Stimulated activated CD8-positive, alpha-beta memory T cell treated with anti-CD3 and anti-CD28 coated beads, Interleukin-15, amount 100 ng/mL, for 4 hours (primary cell): ENCODE data around the gene ZFP69B.
A peak's percentile ranks its signal among the peaks of the same experiment; 100 is the strongest.
"Not testable (repeated sequence)": the region's sequence is repeated elsewhere in the genome, so short reads cannot be mapped to it uniquely, and the experiment has no call there.

Experiments used
- DNase-seq, 2 donors: peaks; one replicate each; pipeline ENCODE4 v3.0.0-alpha.2; 2020; ENCODE audit warnings: low read depth in 2 of 2

ZFP69B gene

DNA sequence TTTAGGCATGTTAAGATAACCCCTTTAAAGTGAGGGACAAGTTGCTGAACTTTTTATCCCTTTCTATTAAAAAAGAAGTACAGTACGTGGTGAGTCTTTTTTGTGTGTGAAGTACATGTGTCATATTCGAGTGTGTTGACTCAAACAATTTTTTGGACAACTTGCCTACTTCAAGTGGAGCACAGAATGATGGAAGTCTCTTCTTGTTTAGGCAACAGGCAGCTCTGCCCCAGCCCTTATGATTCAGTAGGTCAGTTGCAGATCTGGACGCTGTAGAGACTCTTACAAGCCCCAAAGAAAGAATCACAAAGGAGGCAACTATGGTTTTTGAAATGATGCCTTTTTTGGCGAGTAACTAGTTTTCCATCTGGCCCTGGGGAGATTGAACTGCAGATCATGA is 14.4 kb upstream of the ZFP69B start:
- no peak for DNase-seq

DNA sequence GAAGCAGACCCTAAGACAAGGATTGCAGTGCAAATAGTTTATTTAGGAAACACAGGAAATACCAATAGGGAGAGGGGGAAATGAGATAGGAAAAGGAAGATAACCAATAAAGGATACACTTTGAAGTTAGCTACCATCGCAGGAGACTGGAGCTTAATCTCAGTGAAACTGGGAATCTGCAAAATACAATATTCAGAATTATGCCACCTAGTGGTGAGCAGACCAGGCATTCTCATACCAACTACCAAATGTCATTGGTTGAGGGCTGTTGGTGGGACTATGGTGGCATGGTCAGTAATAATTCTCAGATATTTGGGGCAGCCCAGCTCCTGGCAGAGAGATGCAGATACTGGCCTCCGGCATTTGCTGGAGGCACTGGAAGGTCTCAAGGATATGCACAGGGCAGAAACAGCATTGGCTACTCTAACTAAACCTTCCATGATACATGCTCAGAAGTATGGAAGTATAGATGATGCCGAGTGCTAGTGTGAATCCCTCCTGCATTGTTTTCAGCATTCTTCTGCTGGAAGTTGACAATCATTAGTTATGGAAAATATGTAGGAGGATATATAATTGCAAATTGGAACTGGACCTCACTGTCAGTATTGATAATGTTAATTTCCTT is 11.8 kb upstream of the ZFP69B start:
- no peak for DNase-seq

DNA sequence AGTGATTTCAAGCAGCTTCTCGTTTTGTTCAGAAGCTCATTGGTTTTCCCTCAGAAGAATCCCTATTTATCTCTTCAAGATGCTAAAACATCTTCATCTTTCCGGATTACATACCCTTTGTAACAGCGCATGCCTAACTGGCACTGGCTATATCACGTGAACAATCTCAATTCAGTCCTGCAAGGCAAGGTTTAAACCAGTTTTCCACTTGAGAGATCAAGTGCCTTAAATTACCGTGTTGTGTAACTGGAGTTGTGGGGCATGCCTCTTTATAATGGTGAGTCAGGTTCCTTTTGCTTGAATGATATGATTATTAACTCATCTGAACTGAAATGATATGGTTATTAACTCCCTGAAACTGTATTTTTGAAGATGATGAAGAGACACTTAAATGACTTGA is 11.0 kb upstream of the ZFP69B start:
- DNase-seq = no peak

DNA sequence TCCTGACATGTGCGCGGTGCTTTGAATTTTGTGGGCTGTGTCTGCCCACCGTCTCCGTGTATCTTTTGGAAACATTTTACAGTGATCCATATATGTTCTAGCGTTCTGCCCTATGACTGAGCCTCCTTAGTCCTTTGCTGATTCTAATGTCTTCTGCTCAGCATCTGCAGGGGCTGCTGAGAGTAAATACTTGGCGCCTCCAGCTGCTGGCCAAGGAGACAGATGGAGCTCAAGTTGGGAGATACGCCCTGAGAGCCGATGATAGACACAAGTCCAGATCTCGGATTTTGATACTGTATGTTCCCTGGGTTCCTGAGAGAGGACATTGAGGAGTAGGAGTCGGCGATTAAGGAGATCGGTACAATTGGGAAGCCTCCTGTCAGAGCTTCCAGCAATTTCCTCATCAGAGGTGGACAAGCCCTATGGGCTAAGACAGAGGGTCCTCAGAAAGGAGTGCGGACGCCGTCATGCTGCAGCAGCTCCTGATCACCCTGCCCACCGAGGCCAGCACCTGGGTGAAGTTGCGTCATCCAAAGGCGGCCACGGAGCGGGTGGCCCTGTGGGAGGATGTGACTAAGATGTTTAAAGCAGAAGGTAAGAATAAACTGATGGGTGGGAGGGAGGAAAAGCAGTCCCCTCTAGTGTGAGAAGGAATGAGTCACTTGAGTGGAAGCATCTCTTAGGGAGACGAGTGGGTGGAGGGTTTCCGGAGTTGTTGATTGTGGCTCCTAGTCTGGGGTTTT is 390 bp downstream of the ZFP69B start:
- peak; percentile 74 to 87 for DNase-seq

DNA sequence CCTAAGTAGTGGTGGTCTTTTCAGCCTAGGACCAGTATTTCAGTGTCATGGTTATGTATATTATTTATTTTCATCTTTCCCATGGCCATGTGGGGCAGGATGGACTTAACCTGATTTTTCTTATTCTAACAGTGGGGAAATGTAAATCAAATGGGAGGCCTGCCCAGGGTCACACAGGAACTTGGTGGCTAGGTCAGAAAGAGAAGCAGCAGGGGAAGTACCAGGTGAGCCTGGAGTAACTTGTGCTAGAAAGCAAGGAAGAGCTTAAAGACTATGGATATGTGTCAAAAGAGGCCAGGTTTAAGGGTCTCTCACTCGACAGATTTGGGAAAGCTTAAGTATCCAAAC is 936 bp downstream of the ZFP69B start:
- DNase-seq = no peak

DNA sequence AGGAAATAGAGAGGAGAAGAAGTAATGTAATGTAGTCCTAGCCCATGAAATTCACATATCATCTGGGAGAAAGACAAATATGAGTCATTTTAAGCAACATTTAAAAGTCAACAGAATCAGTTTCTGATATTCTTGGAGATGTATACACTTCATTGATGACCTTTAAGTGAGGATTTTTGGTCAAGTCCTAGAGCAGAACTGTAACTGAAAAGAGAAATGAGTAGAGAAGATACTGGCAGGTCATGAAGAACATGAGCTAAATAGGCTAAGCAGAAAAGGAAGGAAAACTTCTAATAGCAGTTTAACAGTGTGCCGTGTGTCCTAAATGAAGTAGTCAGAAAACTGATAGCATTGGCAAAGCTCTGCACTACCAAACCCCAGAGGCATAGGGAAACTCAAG is 4.6 kb downstream of the ZFP69B start:
- DNase-seq = no peak

DNA sequence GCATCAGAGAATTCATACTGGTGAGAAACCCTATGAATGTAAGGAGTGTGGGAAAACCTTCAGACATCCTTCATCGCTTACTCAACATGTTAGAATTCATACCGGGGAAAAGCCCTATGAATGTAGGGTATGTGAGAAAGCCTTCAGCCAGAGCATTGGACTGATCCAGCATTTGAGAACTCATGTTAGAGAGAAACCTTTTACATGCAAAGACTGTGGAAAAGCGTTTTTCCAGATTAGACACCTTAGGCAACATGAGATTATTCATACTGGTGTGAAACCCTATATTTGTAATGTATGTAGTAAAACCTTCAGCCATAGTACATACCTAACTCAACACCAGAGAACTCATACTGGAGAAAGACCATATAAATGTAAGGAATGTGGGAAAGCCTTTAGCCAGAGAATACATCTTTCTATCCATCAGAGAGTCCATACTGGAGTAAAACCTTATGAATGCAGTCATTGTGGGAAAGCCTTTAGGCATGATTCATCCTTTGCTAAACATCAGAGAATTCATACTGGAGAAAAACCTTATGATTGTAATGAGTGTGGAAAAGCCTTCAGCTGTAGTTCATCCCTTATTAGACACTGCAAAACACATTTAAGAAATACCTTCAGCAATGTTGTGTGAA is 12.8 kb downstream of the ZFP69B start:
- DNase-seq = no peak

DNA sequence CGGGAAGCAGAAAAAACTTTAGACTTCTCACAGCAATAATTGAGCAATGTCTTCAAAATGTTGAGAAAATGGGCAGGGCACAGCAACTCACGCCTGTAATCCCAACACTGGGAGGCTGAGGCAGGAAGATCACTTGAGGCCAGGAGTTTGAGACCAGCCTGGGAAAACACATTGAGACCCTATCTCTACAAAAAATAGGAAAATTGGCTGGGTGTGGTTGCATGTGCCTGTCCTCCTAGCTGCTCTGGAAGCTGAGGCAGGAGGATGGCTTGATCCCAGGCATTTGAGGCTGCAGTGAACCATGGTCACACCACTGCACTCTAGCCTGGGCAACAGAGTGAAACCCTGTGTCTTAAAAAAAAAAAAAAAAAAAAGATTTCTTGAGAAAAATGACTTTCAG is 19.1 kb downstream of the ZFP69B start:
- no peak for DNase-seq

DNA sequence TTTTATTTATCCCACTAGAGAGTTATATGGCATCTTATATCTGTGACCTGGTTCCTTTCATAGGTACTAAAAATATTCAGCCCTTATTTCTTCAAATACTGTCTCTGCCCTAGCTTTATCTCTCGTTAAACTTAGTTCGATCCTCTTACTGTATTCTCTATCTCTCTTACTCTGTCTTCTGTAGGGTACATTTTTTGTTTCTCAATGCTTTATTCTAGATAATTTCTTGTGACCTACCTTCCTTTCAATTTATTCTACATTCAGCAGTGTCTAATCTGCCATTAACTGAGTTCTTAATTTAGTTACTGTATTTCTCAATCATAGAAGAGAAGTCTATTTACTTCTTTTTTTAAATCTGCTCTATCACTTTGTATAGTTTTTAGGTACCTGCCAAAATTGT is 25.0 kb downstream of the ZFP69B start:
- DNase-seq = no peak

DNA sequence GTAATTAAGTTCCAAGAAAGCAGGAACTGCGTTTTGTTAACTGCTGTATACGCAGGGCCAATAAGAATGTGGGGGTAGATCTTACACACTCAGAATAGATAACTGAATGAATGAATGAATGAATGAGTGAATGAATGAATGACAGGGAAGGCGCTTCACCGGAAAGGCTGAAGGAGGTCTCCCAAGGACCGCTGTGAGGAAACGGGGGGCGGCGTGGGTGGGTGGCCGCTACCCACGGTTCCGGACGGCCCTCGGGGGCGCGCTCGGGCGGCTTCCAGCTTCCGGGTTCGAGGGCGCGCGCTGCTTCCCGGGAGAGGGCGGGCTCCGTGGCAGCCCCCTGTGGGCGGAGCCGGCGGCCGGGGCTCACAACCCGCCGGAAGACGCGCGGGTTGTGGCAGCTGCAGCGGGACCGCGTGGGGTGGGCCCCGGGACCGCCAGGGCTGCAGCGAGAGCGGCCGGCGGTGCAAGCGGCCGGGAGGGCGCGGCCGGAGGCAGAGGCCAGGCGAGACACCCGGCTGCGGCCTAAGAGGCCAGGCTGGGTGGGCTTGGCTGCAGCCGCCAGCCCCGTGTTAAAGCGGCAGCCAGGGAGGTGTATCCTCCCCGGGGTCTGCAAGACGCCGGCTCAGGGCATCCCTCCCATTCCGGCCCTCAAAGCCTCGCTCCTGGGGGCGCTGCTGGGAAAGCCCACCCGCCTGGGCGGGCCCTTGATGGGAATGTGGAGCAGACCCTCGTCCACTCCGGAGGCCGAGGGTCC is 26.8 kb downstream of the ZFP69B start, which contains the start of gene ZFP69:
TSS of gene ZFP69 (plus strand) at position 367 of the 754 bp plus-strand sequence. CDS start 2,072 bp downstream, outside the sequence.
- peak; percentile 45 to 59 for DNase-seq

DNA sequence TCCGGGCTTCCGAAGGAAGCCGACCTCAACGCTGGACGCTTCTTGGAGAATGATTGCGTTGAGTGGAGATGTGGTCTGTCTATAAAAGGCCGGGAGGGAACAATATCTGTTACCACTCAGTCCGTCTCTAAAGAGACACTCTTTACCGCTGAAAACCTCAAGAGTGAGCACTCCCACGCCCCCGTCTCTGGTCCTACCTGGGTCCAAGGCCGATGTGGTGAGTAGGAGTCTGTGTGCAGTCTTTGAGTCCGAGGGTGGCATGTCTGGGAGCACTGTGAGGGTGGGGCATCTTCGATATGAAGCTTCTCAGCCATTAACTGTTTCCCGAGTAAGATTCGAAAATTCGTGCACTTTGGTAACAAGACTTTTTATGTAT is 27.4 kb downstream of the ZFP69B start:
- peak in 1 of 2 donors; percentile 1 for DNase-seq

DNA sequence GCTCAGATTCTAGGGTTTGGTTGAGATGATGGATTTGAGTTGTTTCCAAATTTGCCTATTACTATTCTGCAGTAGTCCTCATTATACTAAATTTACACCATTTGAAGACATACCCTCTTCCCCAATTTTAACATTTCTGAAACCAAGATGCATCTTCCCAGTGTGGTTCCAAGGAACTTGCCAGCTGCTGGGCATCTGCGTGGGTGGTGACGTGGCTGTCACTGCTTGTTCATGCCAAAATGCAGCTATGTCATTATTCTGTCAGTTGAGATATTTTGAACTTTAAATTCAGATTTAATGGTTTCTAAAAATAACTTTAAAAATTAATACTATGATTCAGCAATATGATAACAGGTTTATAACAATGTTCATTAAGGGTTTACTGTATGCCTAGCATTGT is 28.0 kb downstream of the ZFP69B start:
- no peak for DNase-seq

DNA sequence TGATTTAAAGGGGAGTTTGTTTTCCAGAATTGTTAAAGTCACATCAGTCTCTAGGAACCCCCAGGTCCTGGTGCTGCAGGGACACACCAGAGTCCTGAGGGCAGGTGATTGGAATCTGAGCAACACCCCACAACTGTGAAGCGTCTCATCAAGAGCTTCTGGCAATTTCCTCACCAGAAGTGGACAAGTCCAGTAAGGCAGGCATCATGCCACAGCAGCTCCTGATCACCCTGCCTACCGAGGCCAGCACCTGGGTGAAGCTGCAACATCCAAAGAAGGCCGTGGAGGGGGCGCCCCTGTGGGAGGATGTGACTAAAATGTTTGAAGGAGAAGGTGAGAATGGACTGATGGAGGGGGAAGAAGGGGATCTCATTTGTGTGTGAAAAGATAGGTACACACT is 28.9 kb downstream of the ZFP69B start:
- DNase-seq = no peak

DNA sequence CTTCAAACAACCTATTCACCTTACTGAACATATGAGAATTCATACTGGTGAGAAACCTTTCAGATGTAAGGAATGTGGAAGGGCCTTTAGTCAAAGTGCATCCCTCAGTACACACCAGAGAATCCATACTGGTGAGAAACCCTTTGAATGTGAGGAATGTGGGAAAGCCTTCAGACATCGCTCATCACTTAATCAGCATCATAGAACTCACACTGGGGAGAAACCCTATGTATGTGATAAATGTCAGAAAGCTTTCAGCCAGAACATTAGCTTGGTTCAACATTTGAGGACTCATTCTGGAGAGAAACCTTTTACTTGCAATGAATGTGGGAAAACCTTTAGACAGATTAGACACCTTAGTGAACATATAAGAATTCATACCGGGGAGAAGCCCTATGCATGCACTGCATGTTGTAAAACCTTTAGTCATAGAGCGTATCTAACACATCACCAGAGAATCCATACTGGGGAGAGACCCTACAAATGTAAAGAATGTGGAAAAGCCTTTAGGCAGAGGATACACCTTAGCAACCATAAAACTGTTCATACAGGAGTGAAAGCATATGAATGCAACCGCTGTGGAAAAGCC is 45.1 kb downstream of the ZFP69B start:
- no peak for DNase-seq

DNA sequence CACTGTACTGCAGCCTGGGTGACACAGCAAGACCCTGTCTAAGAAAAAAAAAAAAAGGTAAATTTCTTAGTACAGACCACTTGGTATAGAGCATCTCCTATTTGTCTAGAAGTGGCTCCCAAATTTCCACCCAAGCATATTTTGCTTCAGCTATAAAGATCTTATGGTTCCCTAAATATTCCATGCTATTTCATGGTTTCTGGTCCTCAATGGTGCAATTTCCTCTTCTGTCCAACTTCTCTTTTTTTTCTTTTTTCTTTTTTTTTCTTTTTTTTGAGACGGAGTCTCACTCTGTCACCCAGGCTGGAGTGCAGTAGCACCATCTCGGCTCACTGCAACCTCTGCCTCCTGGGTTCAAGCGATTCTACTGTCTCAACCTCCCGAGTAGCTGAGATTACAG is 52.4 kb downstream of the ZFP69B start:
- not testable (repeated sequence) for DNase-seq

DNA sequence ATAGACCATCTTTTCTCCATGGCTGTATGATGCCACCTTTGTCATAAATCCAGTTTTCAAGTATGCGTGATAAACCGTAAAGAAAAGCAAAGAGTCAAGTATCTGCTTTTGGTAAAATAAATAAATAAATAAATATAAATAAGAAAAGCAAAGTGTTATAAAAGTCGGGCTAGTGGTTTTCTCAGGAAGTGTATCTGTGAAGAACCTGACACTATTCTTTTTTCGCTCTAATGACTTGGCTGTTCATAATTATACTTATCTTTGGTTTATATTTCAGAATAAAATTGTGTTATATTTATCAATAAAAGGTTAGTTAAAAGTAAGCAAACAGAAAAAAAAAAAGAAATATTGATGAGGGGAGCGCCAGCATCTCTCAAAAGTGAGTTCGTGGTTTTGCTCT is 57.7 kb downstream of the ZFP69B start:
- no peak for DNase-seq

DNA sequence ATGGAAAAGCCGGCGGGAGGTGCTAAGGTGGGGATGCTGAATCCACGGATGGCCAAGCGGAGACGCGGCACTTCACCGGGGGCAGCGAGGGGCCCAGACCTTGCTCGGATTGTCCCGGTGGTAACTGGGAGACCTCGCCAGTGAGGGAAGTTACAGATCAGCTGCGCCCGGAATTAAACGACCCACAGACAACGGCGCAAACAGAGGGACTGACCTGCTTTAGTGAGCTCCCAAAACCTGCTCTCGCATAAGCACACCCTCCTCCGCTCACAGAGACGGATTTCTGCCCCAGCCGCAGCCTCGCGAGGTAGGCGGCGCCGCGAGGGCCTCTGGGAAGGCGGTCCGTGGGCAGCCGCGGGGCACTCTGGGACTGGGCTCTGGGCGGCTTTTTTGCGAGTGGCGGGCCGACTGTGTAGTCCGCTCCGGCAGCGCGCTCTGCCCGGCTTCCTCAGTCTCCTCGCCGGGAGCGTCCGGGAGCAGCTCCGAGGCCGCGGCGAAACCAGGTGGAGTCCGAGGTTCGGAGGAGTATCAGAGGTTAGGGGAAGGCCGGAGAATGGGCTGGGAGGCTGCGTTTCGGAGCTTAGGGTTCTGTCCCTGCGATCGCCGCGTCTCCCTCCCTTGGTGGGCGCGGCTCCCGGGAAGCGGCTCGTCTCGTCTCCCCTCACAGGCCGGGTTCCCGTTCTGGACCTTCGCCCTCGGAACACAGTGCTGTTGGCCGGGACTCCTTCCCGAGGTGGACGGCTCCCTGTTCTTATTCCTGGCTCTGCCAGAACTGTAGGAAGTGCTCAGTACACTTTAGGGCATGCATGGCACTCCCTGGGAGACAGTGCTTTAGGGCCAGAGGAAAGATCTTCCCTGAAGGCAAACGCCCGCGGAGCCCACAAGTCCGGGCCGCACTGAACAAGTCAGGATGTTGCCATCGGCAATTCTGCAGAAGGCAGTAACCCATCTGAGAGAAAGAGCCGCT is 58.4 kb downstream of the ZFP69B start, which contains the start of gene EXO5:
TSS of gene EXO5 (plus strand) at position 393 of the 967 bp plus-strand sequence. CDS start 5,778 bp downstream, outside the sequence.
- DNase-seq = peak; percentile 68 to 74
